AG04449 (cell line): ENCODE results near the gene MBTPS1.
"Not testable (repeated sequence)": the region's sequence is repeated elsewhere in the genome, so short reads cannot be mapped to it uniquely, and the experiment has no call there.

Experiments
- CTCF ChIA-PET: fragments of 350-600 bp; formaldehyde crosslinking; extraction: SDS; loops from one replicate; lab custom pipeline; 2021; ENCODE audit warnings: antibody characterized with exemption; lab: Yijun Ruan, JAX
- POLR2A ChIA-PET: fragments of 400-600, 350-600 bp; formaldehyde crosslinking; extraction: SDS; loops from one replicate; lab custom pipeline; 2020; ENCODE audit warnings: antibody characterized with exemption, inconsistent platforms; lab: Yijun Ruan, JAX
- DNase-seq: peaks from one replicate; pipeline ENCODE4 v3.0.0-alpha.2; 2010; ENCODE audit warnings: low read depth, low spot score
- H3K4me3 ChIP-seq: 2 replicates; pipeline ENCODE4 v1.5.1; 2011; ENCODE audit warnings: low read depth, mild to moderate bottlenecking, control low read depth, low read length
- CTCF ChIP-seq: IDR thresholded peaks from one replicate; pipeline ENCODE4 v1.5.1; 2011; ENCODE audit warnings: mild to moderate bottlenecking, moderate library complexity, low read length, control low read depth, inconsistent platforms; ENCODE audit not compliant: insufficient read depth; ENCODE audit errors: missing control alignments

Gene MBTPS1

DNA sequence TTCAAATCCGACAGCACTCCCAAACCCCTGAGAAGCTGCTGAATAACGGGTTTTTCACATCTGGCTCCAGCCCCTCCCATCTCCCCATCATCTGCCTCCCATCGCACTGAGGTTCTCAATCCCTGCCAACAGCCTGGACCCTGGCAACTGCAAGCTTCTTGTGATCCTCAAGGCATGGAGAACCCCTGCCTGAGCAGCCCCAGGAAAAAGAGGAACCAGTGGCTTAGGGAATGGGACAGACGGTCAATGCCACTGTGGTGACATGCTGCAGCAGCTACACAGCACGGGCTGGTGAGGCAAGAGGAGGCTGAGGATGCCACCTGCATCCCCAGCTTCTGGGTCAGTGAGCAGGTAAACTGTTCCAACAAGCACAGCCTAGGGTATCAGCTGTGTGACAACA, 3.3 kb upstream of the MBTPS1 start:
- CTCF ChIA-PET = interaction anchor here (1.5 to 2.2 kb wide), 2 partner anchors 35 to 56 kb away, joined by 3 to 5 read pairs; no protein-coding TSS in a partner anchor
- DNase-seq = no peak
- POLR2A ChIA-PET = no interaction called here
- no peak overlapping the region for H3K4me3 ChIP-seq
- no peak for TF ChIP-seq CTCF

- CTCF ChIA-PET = interaction anchor here (2.2 to 5.1 kb wide), 2 partner anchors 57 to 68 kb away, joined by 5 to 19 read pairs; partner anchors contain the start of gene TAF1C
- H3K4me3 ChIP-seq = no peak overlapping the region
- no peak for DNase-seq
- no peak for TF ChIP-seq CTCF
- POLR2A ChIA-PET = no interaction called here
Measured at GRCh38 chr16:84119368-84119767, 2.6 kb upstream of the MBTPS1 start.

DNA sequence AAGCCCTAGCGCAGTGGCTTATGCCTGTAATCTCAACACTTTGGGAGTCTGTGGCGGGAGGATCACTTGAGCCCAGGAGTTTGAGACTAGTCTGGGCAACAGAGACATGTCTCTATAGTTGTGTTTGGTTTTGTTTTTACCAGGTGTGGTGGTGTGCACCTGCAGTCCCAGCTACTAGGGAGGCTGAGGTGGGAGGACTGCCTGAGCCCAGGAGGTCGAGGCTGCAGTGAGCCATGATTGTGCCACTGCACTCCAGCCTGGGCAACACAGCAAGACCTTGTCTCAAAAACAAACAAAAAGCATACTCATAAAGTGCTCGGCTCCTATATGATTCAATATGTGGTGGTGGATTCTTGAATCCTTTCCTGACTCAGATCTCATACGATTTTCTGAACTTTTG, 1.6 kb upstream of the MBTPS1 start:
- POLR2A ChIA-PET, H3K4me3 ChIP-seq, DNase-seq: not testable (repeated sequence)
- CTCF ChIA-PET = interaction anchor here (5.1 kb wide), 1 partner anchor 69 kb away, joined by 19 read pairs; the partner anchor contains the start of gene TAF1C

- ChIA-PET POLR2A (interaction anchor here (1.0 to 1.5 kb wide), 2 partner anchors 28 to 60 kb away, joined by 5 to 8 read pairs; partner anchors contain the start of genes DNAAF1 and HSDL1), CTCF (interaction anchor here (1.1 to 5.1 kb wide), 9 partner anchors 12 to 389 kb away, joined by 3 to 24 read pairs (median 8); partner anchors contain the start of gene TAF1C)
- no peak for DNase-seq
- H3K4me3 ChIP-seq = peak overlapping the region; percentile 98
- TF ChIP-seq CTCF = no peak
Measured at GRCh38 chr16:84117494-84117843, 727 bp upstream of the MBTPS1 start.

DNA sequence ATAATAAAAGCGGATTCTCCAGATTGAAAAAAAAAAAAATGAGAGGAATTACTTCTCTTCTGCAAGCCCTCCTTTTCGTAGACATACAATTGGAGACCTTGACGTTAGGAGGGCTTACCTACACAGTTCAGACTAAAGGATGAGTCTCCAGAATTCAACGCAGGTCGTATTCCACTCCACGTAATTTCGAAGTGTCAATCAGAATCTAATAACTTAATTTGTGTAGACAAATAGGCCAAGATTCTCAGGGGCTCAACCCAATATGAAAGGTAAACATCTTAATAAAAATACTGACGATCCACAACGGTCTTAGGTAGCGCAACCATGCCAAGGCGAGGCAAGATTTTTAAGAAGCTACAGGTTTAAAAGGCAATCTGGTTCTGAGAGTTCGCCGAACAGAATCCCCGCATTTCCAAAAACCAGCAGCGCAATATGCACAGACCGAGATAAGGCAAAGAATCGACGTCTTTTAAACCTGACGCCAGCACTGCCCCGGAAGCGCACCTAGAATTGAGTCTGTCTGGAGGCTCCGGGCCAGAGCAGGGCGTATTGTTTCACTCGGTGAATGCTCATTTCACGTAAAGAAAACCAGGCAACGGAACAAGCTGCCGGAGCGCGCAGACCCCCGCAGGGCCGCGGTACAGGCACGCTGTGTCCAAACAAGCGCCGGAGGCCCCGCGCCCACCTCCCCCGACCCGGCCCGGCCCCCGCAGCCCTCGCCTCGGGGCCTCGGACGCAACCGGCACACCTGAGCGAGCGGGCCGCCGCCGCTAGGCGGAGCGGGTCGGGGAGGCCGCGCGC, 623 bp downstream of the MBTPS1 start:
- DNase-seq = no peak
- ChIA-PET POLR2A (interaction anchor here (0.5 to 1.5 kb wide), 5 partner anchors 13 to 308 kb away, joined by 3 to 8 read pairs (median 4); partner anchors contain the start of genes DNAAF1 and HSDL1), CTCF (interaction anchor here (1.0 to 5.1 kb wide), 16 partner anchors 10 to 390 kb away, joined by 3 to 24 read pairs (median 4); partner anchors contain the start of gene TAF1C)
- peak overlapping the region; percentile 98 for H3K4me3 ChIP-seq
- no peak for TF ChIP-seq CTCF

GRCh38 chr16:84111949-84112348, 4.8 kb downstream of the MBTPS1 start:
- ChIA-PET POLR2A (interaction anchor here (0.7 kb wide), 1 partner anchor 26 kb away, joined by 3 read pairs; no protein-coding TSS in a partner anchor), CTCF (interaction anchor here (0.9 to 1.3 kb wide), 4 partner anchors 11 to 46 kb away, joined by 3 to 6 read pairs (median 4); no protein-coding TSS in a partner anchor)
- not testable (repeated sequence) for H3K4me3 ChIP-seq, DNase-seq

DNA sequence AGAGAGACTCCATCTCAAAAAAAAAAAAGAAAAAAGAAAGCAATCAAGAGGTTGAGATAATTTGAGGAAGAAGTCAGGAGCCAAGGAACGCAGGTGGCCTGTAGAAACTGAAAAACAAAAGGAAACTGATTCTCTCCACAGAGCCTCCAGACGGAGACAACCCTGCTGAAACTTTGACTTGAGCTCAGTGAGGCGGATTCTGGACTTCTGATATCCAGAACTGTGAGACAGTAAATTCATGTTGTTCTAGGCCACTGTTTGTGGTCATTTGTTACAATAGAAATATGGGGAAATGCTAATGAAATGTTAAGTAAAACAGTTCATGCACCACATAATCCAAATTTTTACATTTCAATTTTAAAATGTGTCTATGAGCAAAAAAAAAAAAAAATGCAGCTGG, 5.2 kb downstream of the MBTPS1 start:
- no peak for DNase-seq
- ChIA-PET CTCF (interaction anchor here (0.9 to 1.5 kb wide), 4 partner anchors 10 to 45 kb away, joined by 3 to 5 read pairs (median 4); no protein-coding TSS in a partner anchor), POLR2A (interaction anchor here (0.7 kb wide), 1 partner anchor 27 kb away, joined by 3 read pairs; no protein-coding TSS in a partner anchor)
- H3K4me3 ChIP-seq = no peak overlapping the region
- TF ChIP-seq CTCF = no peak
